HG03097 (cell line): Measurements from ENCODE around the gene MAB21L3.
A peak's percentile ranks its signal among the peaks of the same experiment; 100 is the strongest.
"Not testable (repeated sequence)": the region's sequence is repeated elsewhere in the genome, so short reads cannot be mapped to it uniquely, and the experiment has no call there.

Source experiments
- ATAC-seq: cut with Tn5 transposase; IDR thresholded peaks from one replicate; pipeline ENCODE4 v1.9.1; 2021; ENCODE audit not compliant: unreplicated experiment, low FRiP score

MAB21L3 gene

DNA sequence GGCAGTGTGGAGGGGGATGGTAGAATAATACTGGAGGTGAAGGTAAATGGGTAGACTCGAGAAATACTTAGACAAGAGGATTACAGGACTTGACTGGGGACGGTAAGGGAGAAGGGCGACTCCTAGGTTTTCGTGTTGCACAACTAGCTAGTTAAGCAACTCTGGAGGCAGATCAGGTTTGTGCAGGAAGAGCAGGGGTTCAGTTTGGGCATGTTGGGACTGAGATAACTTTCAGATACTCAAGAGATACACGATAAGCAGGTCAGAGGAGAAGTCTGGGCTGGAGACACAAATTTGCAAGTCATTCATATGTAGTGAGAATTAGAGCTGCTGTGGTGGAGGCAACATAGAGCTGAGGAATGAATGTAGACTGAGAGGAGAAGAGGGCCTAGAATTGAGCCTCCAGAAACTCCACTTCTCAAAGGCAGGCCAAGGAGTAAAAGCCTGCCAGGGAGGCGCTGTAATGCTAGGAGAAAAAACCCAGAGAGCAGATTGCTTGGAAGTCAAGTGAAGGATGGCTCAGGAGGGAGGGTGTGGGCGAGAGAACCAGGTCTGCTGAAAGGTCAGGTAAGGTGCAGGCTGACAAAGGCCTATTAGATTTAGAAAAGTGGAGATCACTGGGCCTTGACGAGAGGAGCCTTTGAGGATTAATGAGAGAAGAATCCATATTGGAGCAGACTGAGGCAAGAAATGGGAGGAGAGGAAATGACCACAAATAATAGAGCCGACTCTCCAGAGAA is 20.8 kb downstream of the MAB21L3 start:
- no peak for ATAC-seq

DNA sequence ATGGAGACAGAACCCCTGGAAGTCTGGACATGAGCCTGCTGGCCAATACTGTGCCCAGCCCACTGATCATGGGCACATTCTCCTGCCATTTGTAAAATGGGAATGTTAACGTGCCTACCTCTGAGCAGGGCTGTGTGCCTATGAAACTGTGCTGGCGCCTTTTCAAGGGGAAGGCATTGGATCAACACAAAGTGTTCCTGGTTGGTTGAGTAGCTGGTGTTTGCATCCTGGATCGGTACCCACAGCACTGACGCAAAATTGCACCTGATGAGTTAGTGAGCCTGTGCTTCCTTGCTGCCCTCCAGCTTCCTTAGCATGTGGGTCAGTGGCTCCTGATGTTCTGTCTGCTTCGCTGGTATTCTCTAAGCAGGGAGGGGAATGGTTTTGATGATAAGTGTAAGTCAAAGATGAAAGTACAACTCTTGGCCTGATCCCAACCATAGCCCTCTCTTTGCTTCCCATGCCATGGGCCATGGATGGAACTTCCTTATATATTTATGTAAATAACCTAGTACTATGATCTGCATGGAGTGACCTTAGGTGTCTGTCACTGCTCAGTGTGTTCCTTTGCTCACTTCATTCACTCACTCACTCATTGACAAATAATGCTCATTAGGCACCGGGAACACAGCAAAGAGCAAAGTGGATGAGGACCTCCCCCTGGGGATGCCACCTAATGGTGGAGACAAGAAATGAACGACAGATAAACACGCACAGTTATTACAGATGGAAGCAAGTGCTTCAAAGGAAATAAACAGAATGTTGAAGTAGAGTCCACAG is 22.7 kb downstream of the MAB21L3 start:
- ATAC-seq = no peak

DNA sequence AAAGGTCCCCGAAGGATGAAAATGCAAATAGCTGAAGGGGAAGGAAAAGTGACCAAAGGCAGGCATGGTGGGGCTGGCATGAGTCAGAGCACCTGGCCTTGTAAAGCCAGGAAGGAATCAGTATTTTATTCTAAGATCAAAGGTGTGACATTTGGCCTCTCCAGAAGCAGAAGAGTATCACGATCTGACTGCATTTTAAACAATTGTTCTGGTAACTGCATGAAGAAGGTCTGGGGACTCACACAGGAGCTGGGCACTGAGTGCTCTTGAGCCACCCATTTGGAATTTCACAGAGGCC is 23.2 kb downstream of the MAB21L3 start:
- ATAC-seq = no peak

DNA sequence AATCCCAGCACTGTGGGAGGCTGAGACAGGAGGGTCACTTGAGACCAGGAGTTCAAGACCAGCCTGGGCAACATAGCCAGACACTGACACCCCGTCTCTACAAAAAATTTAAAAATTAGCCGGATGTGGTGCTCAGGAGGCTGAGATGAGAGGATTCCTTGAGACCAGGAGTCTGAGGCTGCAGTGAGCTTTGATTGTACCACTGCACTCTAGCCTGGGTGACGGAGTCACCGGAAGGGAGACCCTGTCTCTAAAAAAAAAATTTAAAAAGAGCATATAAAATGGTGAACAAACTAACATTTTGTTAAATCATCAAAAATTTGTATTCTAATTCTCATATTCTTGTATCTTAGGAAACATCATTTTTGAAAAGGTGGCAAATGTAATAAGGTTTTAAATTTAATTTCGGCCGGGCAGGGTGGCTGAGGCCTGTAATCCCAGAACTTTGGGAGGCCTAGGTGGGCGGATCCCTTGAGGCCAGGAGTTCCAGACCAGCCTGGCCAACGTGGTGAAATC is 27.1 kb downstream of the MAB21L3 start:
- no peak for ATAC-seq

DNA sequence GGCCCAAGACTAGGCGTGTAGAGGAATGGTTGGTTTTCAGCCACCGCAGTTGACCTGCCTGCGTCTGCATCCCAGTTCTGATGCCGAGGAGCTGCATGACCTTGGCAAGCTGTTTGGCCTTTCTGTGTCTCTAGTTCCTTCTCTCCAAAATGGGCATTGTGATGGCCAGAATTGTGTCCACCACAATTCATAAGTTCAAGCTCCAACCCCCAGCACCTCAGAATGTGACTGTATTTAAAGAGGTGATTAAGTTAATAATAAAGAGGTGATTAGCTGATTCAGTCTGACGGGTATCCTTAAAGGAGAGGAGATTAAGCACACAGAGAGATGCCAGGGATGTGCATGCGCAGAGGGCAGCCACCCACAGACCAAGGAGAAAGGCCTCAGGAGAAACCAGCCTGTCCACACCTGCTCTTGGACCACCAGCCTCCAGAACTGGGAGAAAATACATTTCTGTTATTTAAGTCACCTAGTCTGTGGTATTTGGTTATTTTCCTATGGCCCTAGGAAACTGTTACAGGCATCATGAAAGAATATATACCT is 28.5 kb downstream of the MAB21L3 start:
- ATAC-seq = no peak

- no peak for ATAC-seq
Measured at GRCh38 chr1:116144151-116144550, 33.0 kb downstream of the MAB21L3 start.

- not testable (repeated sequence) for ATAC-seq
Measured at GRCh38 chr1:116146447-116147113, 35.4 kb downstream of the MAB21L3 start.

GRCh38 chr1:116147114-116147510 is 35.9 kb downstream of the MAB21L3 start:
- ATAC-seq = no peak

- no peak for ATAC-seq
Measured at GRCh38 chr1:116147972-116148371, 36.8 kb downstream of the MAB21L3 start.

DNA sequence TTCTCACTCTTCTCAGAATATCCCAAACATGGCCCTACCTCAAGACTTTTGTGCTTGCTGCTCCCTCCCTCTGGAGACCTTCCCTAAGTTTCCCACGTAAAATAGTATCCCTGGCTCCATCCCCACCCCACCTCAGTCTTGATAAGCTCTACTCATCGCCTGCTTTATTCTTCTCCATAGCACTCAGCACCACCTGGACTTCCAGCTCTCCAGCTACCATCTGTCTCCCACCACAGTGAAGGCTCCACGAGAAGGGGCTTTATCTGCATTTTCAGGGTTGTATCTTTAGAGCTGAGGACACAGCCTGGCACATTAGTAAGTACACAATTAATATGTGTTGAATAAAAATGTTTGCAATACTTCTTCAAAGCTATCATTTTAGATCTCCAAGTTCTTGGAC is 37.8 kb downstream of the MAB21L3 start:
- ATAC-seq = no peak

GRCh38 chr1:116150368-116150767 is 39.2 kb downstream of the MAB21L3 start:
- no peak for ATAC-seq

- ATAC-seq = peak; percentile 93
Measured at GRCh38 chr1:116151739-116152576, 40.8 kb downstream of the MAB21L3 start.

DNA sequence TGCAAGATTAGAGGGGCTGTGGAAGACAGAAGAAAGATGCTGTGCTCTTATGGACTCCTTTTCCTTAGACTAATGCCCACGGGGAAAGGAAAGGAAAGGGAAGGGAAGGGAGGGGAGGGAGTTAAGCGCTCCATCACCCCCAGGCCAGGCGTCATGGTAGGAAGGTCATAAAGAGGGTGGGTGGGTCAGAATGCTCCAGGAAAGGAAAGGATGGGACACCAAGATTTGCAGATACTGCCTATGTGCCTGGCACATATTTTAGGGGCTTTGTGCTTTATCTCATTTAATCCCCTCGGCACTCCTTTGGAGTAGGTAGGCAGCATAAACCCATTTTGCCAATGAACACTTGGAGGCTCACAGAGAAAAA is 41.4 kb downstream of the MAB21L3 start:
- no peak for ATAC-seq

DNA sequence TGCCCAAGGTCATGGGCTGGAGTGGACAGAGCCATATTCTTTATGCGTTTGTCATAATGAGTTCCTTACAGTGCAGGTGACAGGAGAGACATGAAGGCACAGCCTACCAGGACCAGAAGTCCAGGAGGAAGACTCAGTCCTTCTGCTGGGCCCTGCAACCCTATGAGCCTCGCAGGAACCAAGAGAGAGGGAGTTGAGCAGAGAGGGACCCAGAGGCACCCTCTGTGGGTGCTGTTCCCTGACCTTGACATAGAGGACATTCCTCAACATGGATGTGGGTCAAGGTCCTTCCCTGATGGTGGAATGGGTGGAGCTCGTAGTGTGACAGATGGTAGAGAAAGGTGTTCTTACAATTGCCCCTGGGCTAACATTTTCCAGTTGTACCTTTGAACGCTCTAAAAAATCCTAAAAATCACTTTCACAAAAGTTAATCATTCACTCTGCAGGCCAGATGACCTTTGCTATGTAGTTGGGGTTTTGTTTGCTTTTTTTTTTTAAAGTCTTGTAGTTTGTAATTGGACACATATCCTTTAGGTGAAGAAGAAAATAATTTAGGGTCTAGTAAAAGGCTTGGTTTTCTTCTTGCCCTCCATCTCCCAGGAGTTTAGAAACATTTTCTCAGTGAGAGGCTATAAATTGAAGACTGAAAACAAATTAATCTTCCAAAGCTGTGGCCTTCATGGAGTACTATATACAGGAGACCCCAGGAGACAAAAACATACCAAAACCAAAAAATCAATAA is 41.9 kb downstream of the MAB21L3 start:
- no peak for ATAC-seq

DNA sequence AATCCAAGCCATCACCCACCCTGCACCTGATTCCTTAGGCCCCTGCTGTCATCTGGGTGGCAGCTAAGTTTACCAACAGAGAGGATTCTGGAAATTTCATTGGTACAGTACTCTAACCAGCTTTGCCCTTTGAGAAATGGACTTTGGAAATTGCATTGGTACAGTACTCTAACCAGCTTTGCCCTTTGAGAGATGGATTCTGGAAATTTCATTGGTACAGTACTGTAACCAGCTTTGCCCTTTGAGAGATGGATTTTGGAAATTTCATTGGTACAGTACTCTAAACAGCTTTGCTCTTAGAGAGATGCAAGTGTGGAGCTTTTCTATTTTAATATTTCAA is 42.5 kb downstream of the MAB21L3 start:
- ATAC-seq = no peak

DNA sequence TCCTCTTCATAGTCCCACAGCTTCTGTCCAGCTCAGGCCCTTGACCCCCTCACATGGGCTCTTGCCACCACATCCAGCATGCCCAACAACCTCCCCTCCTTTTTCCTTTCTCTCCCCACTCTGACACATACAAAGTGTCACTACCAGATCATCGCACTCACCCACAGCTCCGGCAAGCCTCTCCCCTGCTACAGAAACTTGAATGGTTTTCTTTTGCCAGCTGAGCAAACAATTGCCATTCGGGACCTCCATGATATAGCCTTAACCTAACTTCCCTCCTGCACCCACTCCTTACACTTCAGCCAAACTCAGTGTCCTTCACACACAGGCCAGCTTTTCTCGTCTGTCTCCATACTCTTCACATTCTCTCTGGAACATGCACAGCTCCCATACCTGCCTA is 43.3 kb downstream of the MAB21L3 start:
- no peak for ATAC-seq

- ATAC-seq = no peak
Measured at GRCh38 chr1:116157096-116157495, 45.9 kb downstream of the MAB21L3 start.

GRCh38 chr1:116159177-116159576 is 48.0 kb downstream of the MAB21L3 start:
- ATAC-seq = no peak

DNA sequence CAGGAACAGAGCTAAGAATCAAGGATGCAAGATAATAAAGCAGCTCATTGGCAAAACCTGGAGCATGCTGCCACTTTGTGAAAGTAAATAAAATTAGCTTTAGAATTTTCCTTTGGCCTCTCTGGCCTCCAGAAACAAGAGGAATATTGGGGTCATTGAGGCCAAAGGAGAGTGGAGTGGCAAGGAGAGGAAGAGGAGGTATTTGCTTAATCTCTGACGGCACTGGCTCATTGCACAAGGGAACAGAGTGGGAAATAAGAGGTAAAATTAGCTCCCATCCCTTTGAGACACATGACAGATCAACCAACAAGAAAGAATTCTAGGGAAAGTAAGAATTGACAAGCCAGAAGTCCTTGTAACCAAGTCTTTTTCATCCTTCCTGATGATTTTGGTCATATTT is 48.4 kb downstream of the MAB21L3 start:
- ATAC-seq = no peak

GRCh38 chr1:116161390-116161789 is 50.2 kb downstream of the MAB21L3 start:
- ATAC-seq = no peak
